ENCODE data around the gene EFNA2. TPM values are rescaled to one million over a fixed set of nuclear protein-coding genes. Genes with fewer than 3 reads are reported as not detected.
"Not testable (repeated sequence)": the region's sequence is repeated elsewhere in the genome, so short reads cannot be mapped to it uniquely, and the experiment has no call there.

EFNA2 gene
- total RNA-seq, 1 donor from 2014 or later = 14.6 TPM

- Mint-ChIP-seq H3K4me1 (ENCODE audit: unreplicated experiment) (no peaks in the 10 kb centered on the region), H3K27ac (ENCODE audit: unreplicated experiment) (peak overlapping the region; percentile 48), H3K9me3 (ENCODE audit: unreplicated experiment) (no peaks in the 10 kb centered on the region), H3K4me3 (ENCODE audit: unreplicated experiment) (peak overlapping the region; percentile 62), H3K27me3 (ENCODE audit: unreplicated experiment) (peaks cover 6% of the 10 kb centered on the region), H3K36me3 (ENCODE audit: low read depth, unreplicated experiment) (no peaks in the 10 kb centered on the region)
- no peak for TF ChIP-seq CTCF (IDR thresholded peaks at IDR 0.05; ENCODE audit: unreplicated experiment)
- no peak for DNase-seq (ENCODE audit: low spot score)
Measured at GRCh38 chr19:1324249-1324805, 38.7 kb downstream of the EFNA2 start.

- H3K27me3 Mint-ChIP-seq (ENCODE audit: unreplicated experiment) = peaks cover 6% of the 10 kb centered on the region
- H3K4me1 Mint-ChIP-seq (ENCODE audit: unreplicated experiment) = no peaks in the 10 kb centered on the region
- H3K4me3 Mint-ChIP-seq (ENCODE audit: unreplicated experiment) = no peak overlapping the region
- H3K27ac Mint-ChIP-seq (ENCODE audit: unreplicated experiment) = no peak overlapping the region
- no peak for TF ChIP-seq CTCF (IDR thresholded peaks at IDR 0.05; ENCODE audit: unreplicated experiment)
- H3K9me3 Mint-ChIP-seq (ENCODE audit: unreplicated experiment) = no peaks in the 10 kb centered on the region
- DNase-seq (ENCODE audit: low spot score) = peak; percentile 69
- H3K36me3 Mint-ChIP-seq (ENCODE audit: low read depth, unreplicated experiment) = no peaks in the 10 kb centered on the region
Measured at GRCh38 chr19:1324806-1325567, 39.3 kb downstream of the EFNA2 start.

GRCh38 chr19:1325568-1326294 lies 40.1 kb downstream of the EFNA2 start:
- no peak overlapping the region for H3K4me3 Mint-ChIP-seq (ENCODE audit: unreplicated experiment)

GRCh38 chr19:1327125-1327524 lies 41.5 kb downstream of the EFNA2 start:
- Mint-ChIP-seq H3K27ac (ENCODE audit: unreplicated experiment) (no peak overlapping the region), H3K27me3 (ENCODE audit: unreplicated experiment) (peaks cover 4% of the 10 kb centered on the region), H3K4me1 (ENCODE audit: unreplicated experiment) (no peaks in the 10 kb centered on the region), H3K36me3 (ENCODE audit: low read depth, unreplicated experiment) (no peaks in the 10 kb centered on the region), H3K4me3 (ENCODE audit: unreplicated experiment) (no peak overlapping the region), H3K9me3 (ENCODE audit: unreplicated experiment) (no peaks in the 10 kb centered on the region)
- no peak for DNase-seq (ENCODE audit: low spot score)
- no peak for TF ChIP-seq CTCF (IDR thresholded peaks at IDR 0.05; ENCODE audit: unreplicated experiment)

More at GRCh38 chr19:1325568-1326294, 40.1 kb downstream of the EFNA2 start:
- no peaks in the 10 kb centered on the region for H3K36me3 Mint-ChIP-seq (ENCODE audit: low read depth, unreplicated experiment)
- H3K4me1 Mint-ChIP-seq (ENCODE audit: unreplicated experiment) = no peaks in the 10 kb centered on the region
- TF ChIP-seq CTCF (IDR thresholded peaks at IDR 0.05; ENCODE audit: unreplicated experiment) = no peak
- no peaks in the 10 kb centered on the region for H3K9me3 Mint-ChIP-seq (ENCODE audit: unreplicated experiment)
- H3K27me3 Mint-ChIP-seq (ENCODE audit: unreplicated experiment) = peaks cover 6% of the 10 kb centered on the region
- DNase-seq (ENCODE audit: low spot score) = no peak
- no peak overlapping the region for H3K27ac Mint-ChIP-seq (ENCODE audit: unreplicated experiment)

- DNase-seq (ENCODE audit: low spot score); H3K27me3 Mint-ChIP-seq (ENCODE audit: unreplicated experiment); H3K36me3 Mint-ChIP-seq (ENCODE audit: low read depth, unreplicated experiment); H3K9me3 Mint-ChIP-seq (ENCODE audit: unreplicated experiment); H3K4me1 Mint-ChIP-seq (ENCODE audit: unreplicated experiment); H3K27ac Mint-ChIP-seq (ENCODE audit: unreplicated experiment); H3K4me3 Mint-ChIP-seq (ENCODE audit: unreplicated experiment): not testable (repeated sequence)
Measured at GRCh38 chr19:1332208-1332607, 46.5 kb downstream of the EFNA2 start.

All from endothelial cell (in vitro differentiated cells).